ENCODE results near the gene NKD1. TPM values are rescaled to one million over a fixed set of nuclear protein-coding genes. Genes with fewer than 3 reads are reported as not detected.

Gene NKD1
- total and polyA plus RNA-seq, 2 donors (not counting 1 experiment from before 2014, with no cell fraction given), result 0.16 to 1.9 TPM

DNA sequence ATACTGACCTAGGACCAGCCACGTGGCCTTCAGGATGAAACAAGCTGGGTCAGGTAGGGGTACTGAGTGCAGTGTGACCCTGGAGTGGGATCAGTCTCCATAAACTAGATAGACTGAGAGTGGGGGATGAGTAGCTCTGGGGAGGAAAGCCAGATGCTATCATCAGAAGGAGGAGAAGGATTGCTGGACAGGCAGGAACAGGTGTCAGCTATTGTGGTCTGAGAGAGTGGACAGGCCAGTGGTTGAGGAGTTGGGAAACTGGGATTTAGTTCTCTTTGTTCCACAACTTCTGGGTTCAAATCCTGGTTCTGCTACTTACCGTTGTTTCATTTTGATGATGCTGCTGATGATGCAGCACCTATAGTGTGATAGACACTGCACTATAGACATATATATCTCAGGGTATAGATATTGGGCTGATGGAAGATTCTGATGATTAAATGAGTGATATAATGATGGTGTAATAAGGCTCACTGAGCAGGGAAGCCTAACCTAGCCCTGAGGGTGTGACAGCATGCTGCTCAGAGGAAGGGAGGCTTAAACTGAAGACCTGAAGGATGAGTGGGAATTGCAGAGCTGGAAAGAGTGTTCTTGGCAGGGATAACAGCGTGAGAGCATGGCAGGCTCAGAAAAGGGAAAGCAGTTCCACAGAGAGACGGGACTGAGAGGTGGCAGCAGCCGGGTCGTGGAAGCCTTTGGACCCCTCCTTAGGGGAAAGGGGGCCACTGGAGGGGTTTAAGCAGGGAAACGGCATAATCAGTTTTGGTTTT lies 66.9 kb downstream of the NKD1 start:
- H3K4me1 ChIP-seq (ENCODE audit: control insufficient read depth in 2 of 2, insufficient read depth in 2 of 2, low read length in 2 of 2), result no peaks in the 10 kb centered on the region
- TF ChIP-seq, protein P1, sequence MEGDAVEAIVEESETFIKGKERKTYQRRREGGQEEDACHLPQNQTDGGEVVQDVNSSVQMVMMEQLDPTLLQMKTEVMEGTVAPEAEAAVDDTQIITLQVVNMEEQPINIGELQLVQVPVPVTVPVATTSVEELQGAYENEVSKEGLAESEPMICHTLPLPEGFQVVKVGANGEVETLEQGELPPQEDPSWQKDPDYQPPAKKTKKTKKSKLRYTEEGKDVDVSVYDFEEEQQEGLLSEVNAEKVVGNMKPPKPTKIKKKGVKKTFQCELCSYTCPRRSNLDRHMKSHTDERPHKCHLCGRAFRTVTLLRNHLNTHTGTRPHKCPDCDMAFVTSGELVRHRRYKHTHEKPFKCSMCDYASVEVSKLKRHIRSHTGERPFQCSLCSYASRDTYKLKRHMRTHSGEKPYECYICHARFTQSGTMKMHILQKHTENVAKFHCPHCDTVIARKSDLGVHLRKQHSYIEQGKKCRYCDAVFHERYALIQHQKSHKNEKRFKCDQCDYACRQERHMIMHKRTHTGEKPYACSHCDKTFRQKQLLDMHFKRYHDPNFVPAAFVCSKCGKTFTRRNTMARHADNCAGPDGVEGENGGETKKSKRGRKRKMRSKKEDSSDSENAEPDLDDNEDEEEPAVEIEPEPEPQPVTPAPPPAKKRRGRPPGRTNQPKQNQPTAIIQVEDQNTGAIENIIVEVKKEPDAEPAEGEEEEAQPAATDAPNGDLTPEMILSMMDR (IDR thresholded peaks at IDR 0.05), result no peak
- TF ChIP-seq EZH2 (IDR thresholded peaks at IDR 0.05; ENCODE audit: borderline replicate concordance, insufficient read depth, low read depth, low read length, poor library complexity, severe bottlenecking), result no peak
- 88% methylated on average over 4 of the region's 7 CpGs for WGBS (ENCODE audit: insufficient coverage)
- ChIA-PET CTCF (no interaction called here), POLR2A (no interaction called here)
- H3K9ac ChIP-seq (ENCODE audit: low read length), result no peak overlapping the region
- no peak overlapping the region for H3K4me3 ChIP-seq (ENCODE audit: control extremely low read depth in 1 of 5, extremely low read depth in 1 of 5, insufficient read depth in 1 of 5, low read depth in 2 of 5, low read length in 4 of 5)
- no peaks in the 10 kb centered on the region for H3K79me2 ChIP-seq (ENCODE audit: control insufficient read depth, insufficient read depth, low read length)
- no peaks in the 10 kb centered on the region for H3K9me3 Mint-ChIP-seq (ENCODE audit: insufficient read depth)
- H3K27me3 Mint-ChIP-seq, result peaks cover 9% of the 10 kb centered on the region
- H3K27ac ChIP-seq (ENCODE audit: low read length in 2 of 2), result no peak overlapping the region
- no peak for ATAC-seq (ENCODE audit: low read depth)
- intact Hi-C loops (cut with micrococcal nuclease), result no loop called here
- no peak overlapping the region for H3K4me3 Mint-ChIP-seq
- H3K4me1 Mint-ChIP-seq, result no peaks in the 10 kb centered on the region
- H3K27me3 ChIP-seq (replicated peaks in 1 of 4; ENCODE audit: control extremely low read depth in 1 of 4, control insufficient read depth in 3 of 4, insufficient read depth in 4 of 4, low read length in 3 of 4), result no peaks in the 10 kb centered on the region
- no peaks in the 10 kb centered on the region for H4K20me1 ChIP-seq (ENCODE audit: control insufficient read depth, insufficient read depth, low read length, poor library complexity, severe bottlenecking)
- H2AFZ ChIP-seq (ENCODE audit: insufficient read depth, low read depth, low read length, poor library complexity, severe bottlenecking), result no peak overlapping the region
- no peak overlapping the region for H3K27ac Mint-ChIP-seq
- H3K4me2 ChIP-seq (replicated peaks; ENCODE audit: low read depth, low read length, poor library complexity, severe bottlenecking), result no peak overlapping the region
- no peak for DNase-seq
- peaks cover 0 to 2% (median 0%) of the 10 kb centered on the region in 3 donors for H3K9me3 ChIP-seq (ENCODE audit: control extremely low read depth in 1 of 3, control insufficient read depth in 2 of 3, insufficient read depth in 1 of 3, low read length in 2 of 3)
- H3K36me3 ChIP-seq (replicated peaks in 1 of 2; ENCODE audit: control extremely low read depth in 1 of 2, control insufficient read depth in 1 of 2, extremely low read depth in 1 of 2, insufficient read depth in 2 of 2, low read length in 1 of 2), result no peaks in the 10 kb centered on the region

DNA sequence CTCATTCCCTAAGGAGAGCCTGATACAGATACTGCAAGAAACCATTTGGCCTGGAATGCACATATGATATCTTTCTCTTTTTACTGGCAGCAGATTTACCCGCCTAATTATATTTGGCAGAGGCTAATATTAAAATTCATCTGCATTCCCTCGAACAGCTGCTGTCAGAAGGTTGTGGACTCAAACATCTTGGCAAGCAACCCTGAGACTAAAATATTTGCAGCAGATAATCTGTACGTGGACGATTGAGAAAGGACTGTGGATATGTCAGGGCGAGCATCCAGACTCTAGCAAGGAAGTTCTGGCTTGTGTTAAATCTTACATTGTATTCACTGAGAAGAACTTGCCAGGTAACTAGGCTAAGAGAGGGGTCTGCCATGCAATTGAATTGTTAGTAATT lies 67.7 kb downstream of the NKD1 start:
- H3K27ac Mint-ChIP-seq, result no peak overlapping the region
- H3K9ac ChIP-seq (ENCODE audit: low read length), result no peak overlapping the region
- no peaks in the 10 kb centered on the region for H4K20me1 ChIP-seq (ENCODE audit: control insufficient read depth, insufficient read depth, low read length, poor library complexity, severe bottlenecking)
- ATAC-seq (ENCODE audit: low read depth) (no peak), DNase-seq (no peak)
- ChIA-PET CTCF (no interaction called here), POLR2A (no interaction called here)
- 100% methylated on average over 3 of the region's 5 CpGs for WGBS (ENCODE audit: insufficient coverage)
- no peaks in the 10 kb centered on the region for H3K4me1 Mint-ChIP-seq
- no peaks in the 10 kb centered on the region for H3K79me2 ChIP-seq (ENCODE audit: control insufficient read depth, insufficient read depth, low read length)
- H2AFZ ChIP-seq (ENCODE audit: insufficient read depth, low read depth, low read length, poor library complexity, severe bottlenecking), result no peak overlapping the region
- H3K27me3 Mint-ChIP-seq, result peaks cover 9% of the 10 kb centered on the region
- no peaks in the 10 kb centered on the region for H3K4me1 ChIP-seq (ENCODE audit: control insufficient read depth in 2 of 2, insufficient read depth in 2 of 2, low read length in 2 of 2)
- no peak overlapping the region for H3K4me2 ChIP-seq (replicated peaks; ENCODE audit: low read depth, low read length, poor library complexity, severe bottlenecking)
- no peak for TF ChIP-seq EZH2 (IDR thresholded peaks at IDR 0.05; ENCODE audit: borderline replicate concordance, insufficient read depth, low read depth, low read length, poor library complexity, severe bottlenecking)
- TF ChIP-seq, protein P1 (IDR thresholded peaks at IDR 0.05), result no peak
- no peaks in the 10 kb centered on the region for H3K36me3 ChIP-seq (replicated peaks in 1 of 2; ENCODE audit: control extremely low read depth in 1 of 2, control insufficient read depth in 1 of 2, extremely low read depth in 1 of 2, insufficient read depth in 2 of 2, low read length in 1 of 2)
- H3K4me3 ChIP-seq (ENCODE audit: control extremely low read depth in 1 of 5, extremely low read depth in 1 of 5, insufficient read depth in 1 of 5, low read depth in 2 of 5, low read length in 4 of 5), result no peak overlapping the region
- intact Hi-C loops (cut with micrococcal nuclease), result no loop called here
- no peak overlapping the region for H3K27ac ChIP-seq (ENCODE audit: low read length in 2 of 2)
- H3K27me3 ChIP-seq (replicated peaks in 1 of 4; ENCODE audit: control extremely low read depth in 1 of 4, control insufficient read depth in 3 of 4, insufficient read depth in 4 of 4, low read length in 3 of 4), result no peaks in the 10 kb centered on the region
- H3K4me3 Mint-ChIP-seq, result no peak overlapping the region
- H3K9me3 ChIP-seq (ENCODE audit: control extremely low read depth in 1 of 3, control insufficient read depth in 2 of 3, insufficient read depth in 1 of 3, low read length in 2 of 3), result peaks cover 0 to 2% (median 0%) of the 10 kb centered on the region in 3 donors
- no peaks in the 10 kb centered on the region for H3K9me3 Mint-ChIP-seq (ENCODE audit: insufficient read depth)
